Activated naive CD8-positive, alpha-beta T cell treated with anti-CD3 and anti-CD28 coated beads, Interleukin-2, amount 50 U/mL, for 16 hours (primary cell): Measurements from ENCODE around the gene GALNTL6.

Experiments
- DNase-seq: peaks from one replicate; pipeline ENCODE4 v3.0.0-alpha.2; 2020; ENCODE audit warnings: low read depth, low spot score

GALNTL6 gene

GRCh38 chr4:172207886-172208285 is 394.7 kb downstream of the GALNTL6 start:
- no peak for DNase-seq

- no peak for DNase-seq
Observed at GRCh38 chr4:172220679-172221078, 407.5 kb downstream of the GALNTL6 start.

GRCh38 chr4:172225457-172225856 is 412.3 kb downstream of the GALNTL6 start:
- no peak for DNase-seq

- DNase-seq, result no peak
Observed at GRCh38 chr4:172232966-172233365, 419.8 kb downstream of the GALNTL6 start.

GRCh38 chr4:172243551-172243950 is 430.3 kb downstream of the GALNTL6 start:
- no peak for DNase-seq

- no peak for DNase-seq
Observed at GRCh38 chr4:172245516-172245915, 432.3 kb downstream of the GALNTL6 start.

- DNase-seq, result no peak
Observed at GRCh38 chr4:172253409-172253808, 440.2 kb downstream of the GALNTL6 start.

GRCh38 chr4:172256820-172257219 is 443.6 kb downstream of the GALNTL6 start:
- no peak for DNase-seq

GRCh38 chr4:172270397-172270796 is 457.2 kb downstream of the GALNTL6 start:
- DNase-seq, result no peak

- DNase-seq, result no peak
Observed at GRCh38 chr4:172287117-172287516, 473.9 kb downstream of the GALNTL6 start.

- no peak for DNase-seq
Observed at GRCh38 chr4:172305698-172306097, 492.5 kb downstream of the GALNTL6 start.

- no peak for DNase-seq
Observed at GRCh38 chr4:172308078-172308477, 494.9 kb downstream of the GALNTL6 start.

GRCh38 chr4:172311682-172312081 is 498.5 kb downstream of the GALNTL6 start:
- no peak for DNase-seq

GRCh38 chr4:172323288-172323687 is 510.1 kb downstream of the GALNTL6 start:
- DNase-seq, result no peak

GRCh38 chr4:172344308-172344938 is 531.2 kb downstream of the GALNTL6 start:
- DNase-seq, result no peak

GRCh38 chr4:172348426-172348825 is 535.2 kb downstream of the GALNTL6 start:
- no peak for DNase-seq

- DNase-seq, result no peak
Observed at GRCh38 chr4:172352356-172352755, 539.2 kb downstream of the GALNTL6 start.

GRCh38 chr4:172356016-172356415 is 542.8 kb downstream of the GALNTL6 start:
- no peak for DNase-seq

GRCh38 chr4:172357006-172357540 is 543.9 kb downstream of the GALNTL6 start:
- DNase-seq, result no peak

- no peak for DNase-seq
Observed at GRCh38 chr4:172362569-172362968, 549.4 kb downstream of the GALNTL6 start.

- no peak for DNase-seq
Observed at GRCh38 chr4:172369471-172369959, 556.3 kb downstream of the GALNTL6 start.

GRCh38 chr4:172377486-172378140 is 564.4 kb downstream of the GALNTL6 start:
- DNase-seq, result no peak

- DNase-seq, result no peak
Observed at GRCh38 chr4:172379834-172380233, 566.6 kb downstream of the GALNTL6 start.
